GM12878 (cell line): ENCODE results near the gene ADARB1.

Source experiments
- CTCF ChIP-seq, 3 experiments: IDR thresholded peaks in 2 of 3; conservative IDR thresholded peaks in 1 of 3; 2 replicates each; pipeline ENCODE4 v1.5.1; 2011; ENCODE audit warnings: low read depth in 3 of 3, low read length in 3 of 3, mild to moderate bottlenecking in 3 of 3, control low read depth in 2 of 3, moderate library complexity in 2 of 3, inconsistent platforms in 1 of 3, mixed read lengths in 1 of 3; ENCODE audit not compliant: control insufficient read depth in 2 of 3, insufficient read depth in 1 of 3; ENCODE audit errors: extremely low read depth in 1 of 3
- EZH2 ChIP-seq: IDR thresholded peaks from 2 replicates; pipeline ENCODE4 v1.6.1; 2012; ENCODE audit warnings: low read depth, mild to moderate bottlenecking, control low read depth, inconsistent platforms, low read length, borderline replicate concordance; ENCODE audit not compliant: control insufficient read depth
- TAF1 ChIP-seq: IDR thresholded peaks from 2 replicates; pipeline ENCODE4 v1.6.1; 2011; ENCODE audit warnings: mild to moderate bottlenecking, low read depth, low read length, borderline replicate concordance

GRCh38 chr21:45177039-45177438 is 102.7 kb downstream of the ADARB1 start:
- TF ChIP-seq CTCF (IDR thresholded peaks at IDR 0.05 in 2 of 3, conservative IDR thresholded peaks at IDR 0.05 in 1 of 3; ENCODE audit: control insufficient read depth in 2 of 3, extremely low read depth in 1 of 3, insufficient read depth in 1 of 3, low read depth in 3 of 3, low read length in 3 of 3) (no peak), TAF1 (no peak), EZH2 (no peak)
